Heart right ventricle (tissue), 16 donors: ENCODE results near the gene BHLHA15. TPM values are rescaled to one million over a fixed set of nuclear protein-coding genes. Genes with fewer than 3 reads are reported as not detected.

Experiments
- ATAC-seq, 8 donors: fragments of 200-7000 bp; cut with Tn5 transposase; one replicate each; pipeline ENCODE4 v1.9.1; 2020; ENCODE audit warnings: mild to moderate bottlenecking in 8 of 8, moderate library complexity in 8 of 8, moderate number of reproducible peaks in 1 of 8
- DNase-seq, 2 donors: peaks; one replicate each; pipeline ENCODE4 v3.0.0-alpha.2; 2020
- H3K27ac ChIP-seq, 10 donors: fragments of 200-600 bp; sonication (generic) in 2 of 10; one replicate each; pipeline versions ENCODE4 v1.5.0 to v1.8.0; 2020 to 2022; ENCODE audit warnings: mild to moderate bottlenecking in 3 of 10
- H3K27me3 ChIP-seq, 7 donors: fragments of 200-600 bp; one replicate each; pipeline ENCODE4 v1.8.0; 2021 to 2022; ENCODE audit warnings: mild to moderate bottlenecking in 2 of 7
- H3K36me3 ChIP-seq, 9 donors: fragments of 200-600 bp; sonication (generic) in 1 of 9; one replicate each; pipeline versions ENCODE4 v1.5.0 to v1.8.0; 2020 to 2022; ENCODE audit warnings: mild to moderate bottlenecking in 2 of 9
- H3K4me1 ChIP-seq, 9 donors: fragments of 200-600 bp; sonication (generic) in 1 of 9; one replicate each; pipeline versions ENCODE4 v1.5.0 to v1.8.0; 2020 to 2022; ENCODE audit warnings: mild to moderate bottlenecking in 4 of 9
- H3K4me3 ChIP-seq, 10 donors: fragments of 200-600 bp; sonication (generic) in 2 of 10; one replicate each; pipeline versions ENCODE4 v1.5.0 to v1.8.0; 2020 to 2022; ENCODE audit warnings: mild to moderate bottlenecking in 7 of 10, moderate library complexity in 2 of 10
- H3K9me3 ChIP-seq, 11 donors: fragments of 200-600 bp in 10 of 11; sonication (generic) in 2 of 11; one replicate each; pipeline versions ENCODE4 v1.5.0 to v1.8.0; 2013 to 2022; ENCODE audit warnings: mild to moderate bottlenecking in 2 of 11, control low read depth in 1 of 11, moderate library complexity in 1 of 11
- WGBS, 2 donors: extraction: QIAGEN DNeasy Blood & Tissue Kit; methylation state at CpG; one replicate each; pipeline ENCODE4 v1.1.7; 2013; ENCODE audit warnings: inconsistent platforms in 1 of 2; 5-methylcytosine and 5-hydroxymethylcytosine counted together
- intact Hi-C, 10 donors: fragments of 100-400 bp; cut with DNase I; formaldehyde crosslinking; loops; one replicate each; pipeline versions ENCODE4 v1.11.1 to v1.14.2; 2022
- polyA plus RNA-seq, 2 donors: library from polyadenylated mRNA; stranded (reverse); fragments of 200-250 nt; gene quantifications; one replicate each; pipeline ENCODE4 v1.2.3, GENCODE V29; 2013
- total RNA-seq, 10 donors: library from RNA; stranded (reverse); fragmentation: NEBNext Ultra II Directional in 3 of 10; extraction: Animal tissue kit (Norgen Biotek cat#: 25700) in 3 of 10; gene quantifications; one replicate each; pipeline versions ENCODE4 v1.2.1 to v1.2.4, GENCODE V29; 2021 to 2023
- TF ChIP-seq, protein P1 (sequence below), 9 donors: fragments of 200-600 bp; sonication (generic) in 2 of 9; IDR thresholded peaks; one replicate each; pipeline versions ENCODE4 v1.5.0 to v1.8.0; 2021 to 2022; ENCODE audit warnings: antibody characterized with exemption in 9 of 9, mild to moderate bottlenecking in 5 of 9, moderate library complexity in 1 of 9
- donor health status: Arrhythmogenic right ventricular cardiomyopathy.
- donor health status: ischemic (EF 13 %, LVEDD 7.1; RV severe dilation, severe dysfunction).
- donor health status: healthy with polysubstance abuse.
- donor health status: DM: no; HTN: yes; CAD: no.
- donor health status: DM: no; HTN: no; CAD: no.
- donor health status: ischemic (EF 25% LVEDD 6.9; RV normal size, moderate dysfunction).
- donor health status: ischemic (EF 25% LVEDD 5.7; RV mildly dilated, moderate dysfunction).
- donor health status: healthy.
- donor health status: DM: yes; HTN: yes; CAD: no.
- donor health status: Ischemic cardiomyopathy.
- donor health status: ischemic (EF 35%, LVEDD 5.7; RV mildly dilated, moderate dysfunction).
- donor health status: nonischemic (EF 11% LVEDD 7.7; RV severe dilation, severe dysfunction).
- donor health status: DM: yes; HTN: yes; CAD: no.
- donor health status: PGD.
- donor health status: ischemic (EF 29% LVEDD 5.4; RV normal size, mild dysfunction).
- donor health status: nonischemic (EF 23%, LVEDD 6.1; RV moderate dilation, normal function).

BHLHA15 gene
- total and polyA plus RNA-seq, 12 donors: 0.06 TPM; not detected in 11

DNA sequence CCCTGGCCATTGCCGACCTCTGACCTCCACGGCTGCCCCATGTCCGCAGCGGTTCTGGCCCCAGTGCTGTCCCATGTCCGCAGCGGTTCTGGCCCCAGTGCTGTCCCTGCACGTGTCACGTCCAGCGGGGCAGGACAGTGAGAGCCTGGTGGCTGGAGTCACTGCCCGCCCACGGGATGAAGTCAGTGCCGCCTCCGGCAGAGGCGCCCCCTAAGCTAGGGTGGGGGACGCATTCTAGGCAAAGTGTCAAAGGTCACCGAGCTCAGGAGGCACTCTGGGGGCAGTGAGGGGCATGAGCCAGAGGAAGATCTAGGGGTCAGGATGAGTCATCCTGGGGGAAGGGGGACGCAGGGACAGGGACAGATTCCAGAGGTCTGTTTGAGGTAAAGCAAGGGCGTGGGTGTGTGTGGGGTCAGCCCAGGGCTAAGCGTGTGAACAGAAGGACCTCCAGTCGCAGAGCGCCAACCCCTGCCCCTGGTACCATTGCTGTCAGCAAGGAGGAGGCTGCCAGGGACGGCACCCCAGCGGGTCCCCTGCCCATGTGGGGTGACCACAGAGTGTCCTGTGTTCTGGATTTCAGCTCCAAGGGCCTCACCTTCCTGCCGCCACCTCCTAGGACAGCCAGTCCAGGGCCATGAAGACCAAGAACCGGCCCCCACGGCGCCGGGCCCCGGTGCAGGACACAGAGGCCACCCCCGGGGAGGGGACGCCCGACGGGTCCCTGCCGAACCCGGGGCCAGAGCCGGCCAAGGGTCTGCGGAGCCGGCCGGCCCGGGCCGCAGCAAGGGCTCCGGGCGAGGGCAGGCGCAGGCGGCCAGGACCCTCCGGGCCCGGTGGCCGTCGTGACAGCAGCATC lies 665 bp downstream of the BHLHA15 start:
- Histone ChIP-seq H3K4me3 (peak overlapping the region in 6 of 10 donors; percentile 24 to 39 (median 38)), H3K36me3 (peaks cover 0 to 33% (median 9%) of the 10 kb centered on the region in 9 donors), H3K27ac (no peak overlapping the region), H3K27me3 (peaks cover 0 to 10% (median 0%) of the 10 kb centered on the region in 7 donors), H3K4me1 (peaks cover 0 to 10% (median 0%) of the 10 kb centered on the region in 9 donors), H3K9me3 (no peaks in the 10 kb centered on the region)
- intact Hi-C loops: no loop called here
- peak in 5 of 8 donors; percentile 4 to 31 (median 18) for ATAC-seq
- no peak for DNase-seq
- 84 to 86% methylated on average over 48 to 49 of the region's 49 CpGs for WGBS, 2 donors
- TF ChIP-seq, protein P1, sequence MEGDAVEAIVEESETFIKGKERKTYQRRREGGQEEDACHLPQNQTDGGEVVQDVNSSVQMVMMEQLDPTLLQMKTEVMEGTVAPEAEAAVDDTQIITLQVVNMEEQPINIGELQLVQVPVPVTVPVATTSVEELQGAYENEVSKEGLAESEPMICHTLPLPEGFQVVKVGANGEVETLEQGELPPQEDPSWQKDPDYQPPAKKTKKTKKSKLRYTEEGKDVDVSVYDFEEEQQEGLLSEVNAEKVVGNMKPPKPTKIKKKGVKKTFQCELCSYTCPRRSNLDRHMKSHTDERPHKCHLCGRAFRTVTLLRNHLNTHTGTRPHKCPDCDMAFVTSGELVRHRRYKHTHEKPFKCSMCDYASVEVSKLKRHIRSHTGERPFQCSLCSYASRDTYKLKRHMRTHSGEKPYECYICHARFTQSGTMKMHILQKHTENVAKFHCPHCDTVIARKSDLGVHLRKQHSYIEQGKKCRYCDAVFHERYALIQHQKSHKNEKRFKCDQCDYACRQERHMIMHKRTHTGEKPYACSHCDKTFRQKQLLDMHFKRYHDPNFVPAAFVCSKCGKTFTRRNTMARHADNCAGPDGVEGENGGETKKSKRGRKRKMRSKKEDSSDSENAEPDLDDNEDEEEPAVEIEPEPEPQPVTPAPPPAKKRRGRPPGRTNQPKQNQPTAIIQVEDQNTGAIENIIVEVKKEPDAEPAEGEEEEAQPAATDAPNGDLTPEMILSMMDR (IDR thresholded peaks at IDR 0.05): no peak

GRCh38 chr7:98212532-98213041 lies 1.3 kb downstream of the BHLHA15 start:
- peak in 2 of 8 donors; percentile 5 to 31 for ATAC-seq
- TF ChIP-seq, protein P1 (IDR thresholded peaks at IDR 0.05): no peak
- intact Hi-C loops: no loop called here
- DNase-seq: no peak
- Histone ChIP-seq H3K27ac (no peak overlapping the region), H3K9me3 (no peaks in the 10 kb centered on the region), H3K27me3 (peaks cover 0 to 10% (median 0%) of the 10 kb centered on the region in 7 donors), H3K4me3 (no peak overlapping the region), H3K36me3 (peaks cover 0 to 33% (median 2%) of the 10 kb centered on the region in 9 donors), H3K4me1 (peaks cover 0 to 10% (median 0%) of the 10 kb centered on the region in 9 donors)
- WGBS, 2 donors: 90 to 94% methylated on average over 30 of the region's 30 CpGs

GRCh38 chr7:98213296-98213887 lies 2.2 kb downstream of the BHLHA15 start:
- DNase-seq (no peak), ATAC-seq (peak in 1 of 8 donors; percentile 3)
- Histone ChIP-seq H3K9me3 (no peaks in the 10 kb centered on the region), H3K27me3 (peaks cover 0 to 10% (median 0%) of the 10 kb centered on the region in 7 donors), H3K27ac (no peak overlapping the region), H3K4me3 (no peak overlapping the region), H3K4me1 (peaks cover 0 to 14% (median 0%) of the 10 kb centered on the region in 9 donors), H3K36me3 (peaks cover 0 to 35% (median 0%) of the 10 kb centered on the region in 9 donors)
- TF ChIP-seq, protein P1 (IDR thresholded peaks at IDR 0.05): no peak
- WGBS, 2 donors: 86 to 92% methylated on average over 8 of the region's 8 CpGs
- intact Hi-C loops: no loop called here
